Sigmoid colon (tissue), 7 donors: ENCODE data around the gene IFNAR2. TPM values are rescaled to one million over a fixed set of nuclear protein-coding genes. Genes with fewer than 3 reads are reported as not detected.

Experiments
- DNase-seq: peaks from one replicate; pipeline ENCODE4 v3.0.0-alpha.2; 2019
- H3K27ac ChIP-seq, 4 donors: fragments of 200-600 bp; sonication (generic); one replicate each; pipeline ENCODE4 v1.5.1; 2016 to 2019; ENCODE audit warnings: mild to moderate bottlenecking in 1 of 4
- H3K27me3 ChIP-seq, 3 donors: fragments of 200-600 bp; sonication (generic); one replicate each; pipeline ENCODE4 v1.5.1; 2019; ENCODE audit warnings: mild to moderate bottlenecking in 1 of 3
- H3K36me3 ChIP-seq, 4 donors: fragments of 200-600 bp; sonication (generic); one replicate each; pipeline ENCODE4 v1.5.1; 2016 to 2019
- H3K4me1 ChIP-seq, 4 donors: fragments of 200-600 bp; sonication (generic); one replicate each; pipeline ENCODE4 v1.5.1; 2017 to 2019
- H3K4me3 ChIP-seq, 4 donors: fragments of 200-600 bp; sonication (generic); one replicate each; pipeline ENCODE4 v1.5.1; 2017 to 2019; ENCODE audit warnings: mild to moderate bottlenecking in 2 of 4, moderate library complexity in 1 of 4
- H3K9me3 ChIP-seq, 4 donors: fragments of 200-600 bp in 3 of 4; sonication (generic) in 3 of 4; one replicate each; pipeline versions ENCODE4 v1.5.1 to v1.6.1; 2013 to 2019
- CTCF ChIP-seq, 4 experiments: fragments of 450-650 bp in 3 of 4; fragments of 200-600 bp in 1 of 4; IDR thresholded peaks; one replicate each; pipeline ENCODE4 v1.5.1; 2016 to 2019; ENCODE audit warnings: antibody characterized with exemption in 4 of 4, mild to moderate bottlenecking in 3 of 4, moderate library complexity in 2 of 4
- EP300 ChIP-seq, 4 donors: sonication (generic); formaldehyde crosslinking; IDR thresholded peaks; one replicate each; pipeline ENCODE4 v1.6.1; 2017; ENCODE audit warnings: antibody characterized with exemption in 4 of 4
- POLR2A ChIP-seq, 2 donors: fragments of 450-650 bp; IDR thresholded peaks; one replicate each; pipeline ENCODE4 v1.6.1; 2016; ENCODE audit warnings: antibody characterized with exemption in 2 of 2, mild to moderate bottlenecking in 2 of 2, moderate library complexity in 2 of 2
- POLR2AphosphoS5 ChIP-seq, 4 donors: sonication (generic); formaldehyde crosslinking; IDR thresholded peaks; one replicate each; pipeline ENCODE4 v1.6.1; 2017; ENCODE audit warnings: antibody characterized with exemption in 4 of 4
- WGBS, 2 donors: extraction: QIAGEN DNeasy Blood & Tissue Kit; methylation state at CpG; one replicate each; pipeline ENCODE4 v1.1.7; 2013; 5-methylcytosine and 5-hydroxymethylcytosine counted together
- intact Hi-C: fragments of 100-400 bp; cut with DNase I; formaldehyde crosslinking; loops from one replicate; pipeline ENCODE4 v1.15.1; 2023
- polyA plus RNA-seq, 3 donors: library from polyadenylated mRNA; stranded (reverse); fragments of 200-250 nt; gene quantifications; one replicate each; pipeline ENCODE4 v1.2.3, GENCODE V29; 2013
- total RNA-seq, 4 donors: library from RNA; depleted of rRNA; stranded (reverse); fragments of >200 nt; gene quantifications; one replicate each; pipeline ENCODE4 v1.1.0, GENCODE V29; 2016
- donor health status: healthy with polysubstance abuse.
- donor health status: Bipolar disorder and iron deficiency.
- donor health status: healthy.

Gene IFNAR2
- total and polyA plus RNA-seq, 7 donors, result 6.6 to 19.0 (median 11.1) TPM

- Histone ChIP-seq H3K9me3 (no peaks in the 10 kb centered on the region), H3K4me3 (no peak overlapping the region), H3K27ac (peak overlapping the region; percentile 33 to 53 (median 48)), H3K36me3 (no peaks in the 10 kb centered on the region), H3K27me3 (no peaks in the 10 kb centered on the region), H3K4me1 (peaks cover 0 to 29% (median 17%) of the 10 kb centered on the region in 4 donors)
- intact Hi-C loops, result loop anchor here (1.0 to 10.0 kb wide), 6 partner anchors 30 to 405 kb away; partner anchors contain the start of genes IFNAR2 and IL10RB
- 19 to 22% methylated on average over 8 of the region's 8 CpGs for WGBS, 2 donors
- DNase-seq, result peak; percentile 89
- TF ChIP-seq CTCF (IDR thresholded peaks at IDR 0.05) (peak; percentile 36 to 77 (median 72)), POLR2AphosphoS5 (IDR thresholded peaks at IDR 0.05) (peak in 2 of 4 donors; percentile 20 to 52), EP300 (IDR thresholded peaks at IDR 0.05) (no peak), POLR2A (IDR thresholded peaks at IDR 0.05) (no peak)
Measured at GRCh38 chr21:33199516-33200217, 30.1 kb upstream of the IFNAR2 start.

- Histone ChIP-seq H3K27ac (no peak overlapping the region), H3K4me3 (no peak overlapping the region), H3K36me3 (no peaks in the 10 kb centered on the region), H3K27me3 (no peaks in the 10 kb centered on the region), H3K9me3 (no peaks in the 10 kb centered on the region), H3K4me1 (peaks cover 0 to 25% (median 15%) of the 10 kb centered on the region in 4 donors)
- no peak for DNase-seq
- no peak for TF ChIP-seq POLR2A (IDR thresholded peaks at IDR 0.05)
- TF ChIP-seq POLR2AphosphoS5 (IDR thresholded peaks at IDR 0.05), result no peak
- no peak for TF ChIP-seq CTCF (IDR thresholded peaks at IDR 0.05)
- TF ChIP-seq EP300 (IDR thresholded peaks at IDR 0.05), result no peak
- intact Hi-C loops, result loop anchor here (5.0 to 10.0 kb wide), 2 partner anchors 65 to 403 kb away; partner anchors contain the start of gene IL10RB
- WGBS, 2 donors, result 42 to 75% methylated on average over 4 of the region's 4 CpGs
Measured at GRCh38 chr21:33201956-33202355, 27.8 kb upstream of the IFNAR2 start.

GRCh38 chr21:33202464-33203363 lies 27.0 kb upstream of the IFNAR2 start:
- H3K36me3 ChIP-seq, result no peaks in the 10 kb centered on the region
- TF ChIP-seq CTCF (IDR thresholded peaks at IDR 0.05) (no peak), POLR2AphosphoS5 (IDR thresholded peaks at IDR 0.05) (no peak)
- DNase-seq, result no peak
- peaks cover 0 to 21% (median 11%) of the 10 kb centered on the region in 4 donors for H3K4me1 ChIP-seq
- no peaks in the 10 kb centered on the region for H3K27me3 ChIP-seq
- intact Hi-C loops, result loop anchor here (5.0 to 10.0 kb wide), 2 partner anchors 65 to 402 kb away; partner anchors contain the start of gene IL10RB
- H3K27ac ChIP-seq, result peak overlapping the region in 2 of 4 donors; percentile 56 to 59
- WGBS, 2 donors, result 75 to 87% methylated on average over 16 of the region's 16 CpGs
- no peaks in the 10 kb centered on the region for H3K9me3 ChIP-seq
- no peak overlapping the region for H3K4me3 ChIP-seq

- no peak overlapping the region for H3K4me3 ChIP-seq
- H3K36me3 ChIP-seq, result no peaks in the 10 kb centered on the region
- 51 to 53% methylated on average over 5 of the region's 5 CpGs for WGBS, 2 donors
- TF ChIP-seq POLR2A (IDR thresholded peaks at IDR 0.05) (no peak), POLR2AphosphoS5 (IDR thresholded peaks at IDR 0.05) (no peak)
- intact Hi-C loops, result loop anchor here (5.0 to 10.0 kb wide), 2 partner anchors 64 to 401 kb away; partner anchors contain the start of gene IL10RB
- no peaks in the 10 kb centered on the region for H3K27me3 ChIP-seq
- peak overlapping the region; percentile 31 to 59 (median 47) for H3K27ac ChIP-seq
- H3K4me1 ChIP-seq, result peaks cover 0 to 21% (median 9%) of the 10 kb centered on the region in 4 donors
- H3K9me3 ChIP-seq, result no peaks in the 10 kb centered on the region
- no peak for DNase-seq
Measured at GRCh38 chr21:33203371-33203724, 26.4 kb upstream of the IFNAR2 start.

GRCh38 chr21:33205476-33205875 lies 24.3 kb upstream of the IFNAR2 start:
- no peaks in the 10 kb centered on the region for H3K36me3 ChIP-seq
- 81 to 92% methylated on average over 5 of the region's 5 CpGs for WGBS, 2 donors
- no peaks in the 10 kb centered on the region for H3K9me3 ChIP-seq
- peaks cover 0 to 12% (median 8%) of the 10 kb centered on the region in 4 donors for H3K4me1 ChIP-seq
- H3K4me3 ChIP-seq, result no peak overlapping the region
- no peak overlapping the region for H3K27ac ChIP-seq
- no peak for TF ChIP-seq EP300 (IDR thresholded peaks at IDR 0.05)
- no peak for DNase-seq
- intact Hi-C loops, result loop anchor here (10.0 kb wide), 1 partner anchor 399 kb away; no protein-coding TSS in a partner anchor
- H3K27me3 ChIP-seq, result no peaks in the 10 kb centered on the region
